ENCODE measurements around the gene DCAF6.

DCAF6 gene

GRCh38 chr1:168110896-168111545 is 174.5 kb downstream of the DCAF6 start:
- no peak for DNase-seq

- peak; percentile 84 for DNase-seq
Measured at GRCh38 chr1:168112673-168113305, 176.3 kb downstream of the DCAF6 start.

GRCh38 chr1:168114845-168115244 is 178.4 kb downstream of the DCAF6 start:
- DNase-seq, result no peak

GRCh38 chr1:168116327-168116799 is 179.9 kb downstream of the DCAF6 start:
- DNase-seq, result no peak

- no peak for DNase-seq
Measured at GRCh38 chr1:168119750-168120149, 183.3 kb downstream of the DCAF6 start.

GRCh38 chr1:168121401-168122011 is 185.0 kb downstream of the DCAF6 start:
- DNase-seq, result peak; percentile 77

GRCh38 chr1:168125051-168125450 is 188.6 kb downstream of the DCAF6 start:
- no peak for DNase-seq

Measured in EL (cell line).